Measurements from ENCODE around the gene FAM131C.

The FAM131C gene

GRCh38 chr1:16099412-16099811 lies 26.0 kb upstream of the FAM131C start:
- no peak for DNase-seq

- no peak for DNase-seq
Measured at GRCh38 chr1:16095447-16095846, 22.0 kb upstream of the FAM131C start.

GRCh38 chr1:16094453-16095158 lies 21.2 kb upstream of the FAM131C start:
- DNase-seq = no peak

- no peak for DNase-seq
Measured at GRCh38 chr1:16093611-16094010, 20.2 kb upstream of the FAM131C start.

- no peak for DNase-seq
Measured at GRCh38 chr1:16092923-16093511, 19.6 kb upstream of the FAM131C start.

GRCh38 chr1:16092097-16092922 lies 18.9 kb upstream of the FAM131C start:
- DNase-seq = no peak

GRCh38 chr1:16091296-16091695 lies 17.8 kb upstream of the FAM131C start:
- no peak for DNase-seq

- no peak for DNase-seq
Measured at GRCh38 chr1:16090076-16090826, 16.8 kb upstream of the FAM131C start.

- DNase-seq = no peak
Measured at GRCh38 chr1:16088996-16089395, 15.5 kb upstream of the FAM131C start.

GRCh38 chr1:16088351-16088911 lies 15.0 kb upstream of the FAM131C start:
- no peak for DNase-seq

GRCh38 chr1:16087733-16088132 lies 14.3 kb upstream of the FAM131C start:
- DNase-seq = no peak

GRCh38 chr1:16085522-16085921 lies 12.1 kb upstream of the FAM131C start:
- DNase-seq = no peak

GRCh38 chr1:16083486-16083885 lies 10.0 kb upstream of the FAM131C start:
- DNase-seq = no peak

GRCh38 chr1:16082283-16083038 lies 9.0 kb upstream of the FAM131C start:
- peak; percentile 34 for DNase-seq

GRCh38 chr1:16081636-16082035 lies 8.2 kb upstream of the FAM131C start:
- DNase-seq = no peak

- no peak for DNase-seq
Measured at GRCh38 chr1:16080422-16081150, 7.1 kb upstream of the FAM131C start.

GRCh38 chr1:16078925-16079656 lies 5.6 kb upstream of the FAM131C start:
- peak; percentile 73 for DNase-seq

GRCh38 chr1:16077406-16078245 lies 4.2 kb upstream of the FAM131C start:
- DNase-seq = no peak

- no peak for DNase-seq
Measured at GRCh38 chr1:16076865-16077238, 3.4 kb upstream of the FAM131C start.

All from NCI-H1436 (cell line).